AG20443 (cell line): ENCODE results near the gene ALDH16A1.

ENCODE experiments used
- DNase-seq: peaks from one replicate; pipeline ENCODE4 v3.0.0; 2012; ENCODE audit warnings: low spot score, mixed read lengths

ALDH16A1 gene

DNA sequence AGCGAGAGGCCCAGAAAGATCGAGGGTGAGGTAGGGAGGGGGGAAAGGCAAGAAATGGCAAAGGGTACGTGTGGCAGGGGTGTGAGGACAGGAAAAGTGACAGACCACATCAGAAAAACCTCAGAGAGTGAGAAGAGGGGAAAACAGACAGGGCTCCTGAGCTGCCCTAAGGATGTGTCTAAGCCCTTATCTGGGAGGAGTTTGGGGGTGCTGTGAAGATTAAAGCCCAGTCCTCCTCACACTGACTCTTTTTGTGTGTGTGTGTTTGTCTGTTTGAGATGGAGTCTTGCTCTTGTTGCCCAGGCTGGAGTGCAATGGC is 29.1 kb upstream of the ALDH16A1 start:
- no peak for DNase-seq

DNA sequence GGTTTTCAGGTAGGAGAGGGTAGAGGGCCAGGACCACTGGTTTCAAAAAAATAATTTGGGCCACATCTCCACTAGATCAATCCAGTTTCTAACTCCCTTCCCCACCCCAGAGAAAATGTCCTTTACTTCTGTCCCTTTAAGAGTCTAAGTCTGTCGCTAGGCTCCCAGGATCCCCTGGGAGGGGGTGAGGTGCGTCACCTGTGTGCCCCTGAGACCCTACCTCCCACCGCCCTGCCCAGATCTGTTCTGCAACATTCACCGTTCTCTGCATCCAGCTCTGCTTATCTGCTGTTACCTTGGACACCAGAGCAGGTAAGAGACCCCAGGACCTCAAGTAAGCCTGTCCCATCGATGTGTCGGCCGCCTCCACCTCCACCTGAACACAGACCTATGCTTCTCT is 27.8 kb upstream of the ALDH16A1 start, which contains the start of gene GFY:
GFY (plus strand) TSS at position 211 of the 400 bp plus-strand sequence. CDS start 1,043 bp downstream, outside the sequence.
- DNase-seq = no peak

DNA sequence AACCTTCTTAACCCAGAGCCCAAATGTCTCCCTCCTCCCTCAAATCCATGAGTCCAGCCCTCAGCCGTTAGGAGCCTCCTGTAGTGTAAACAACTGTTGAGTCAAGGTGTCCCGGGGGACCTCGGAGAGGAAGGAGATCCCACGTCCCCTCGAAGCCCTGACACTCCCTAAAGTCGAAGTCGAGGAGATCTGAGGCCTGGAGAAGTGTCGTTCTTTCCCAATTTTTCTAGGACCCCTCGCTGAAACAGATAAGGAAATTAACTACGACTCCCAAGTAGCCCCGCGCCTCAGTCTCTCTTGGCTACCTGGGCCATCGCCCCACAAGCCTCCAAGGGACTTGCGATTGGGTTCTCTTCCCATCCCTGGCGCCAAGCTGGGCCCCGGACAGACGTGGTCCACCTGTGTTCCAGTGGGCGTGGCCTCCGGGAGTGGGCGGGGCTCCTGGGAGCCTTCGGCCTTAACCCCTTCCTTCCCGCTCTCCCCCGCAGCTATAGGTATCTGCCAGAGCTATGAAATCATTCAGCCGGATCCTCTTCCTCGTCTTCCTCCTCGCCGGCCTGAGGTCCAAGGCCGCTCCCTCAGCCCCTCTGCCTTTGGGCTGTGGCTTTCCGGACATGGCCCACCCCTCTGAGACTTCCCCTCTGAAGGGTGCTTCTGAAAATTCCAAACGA is 27.0 kb upstream of the ALDH16A1 start:
- DNase-seq = no peak

DNA sequence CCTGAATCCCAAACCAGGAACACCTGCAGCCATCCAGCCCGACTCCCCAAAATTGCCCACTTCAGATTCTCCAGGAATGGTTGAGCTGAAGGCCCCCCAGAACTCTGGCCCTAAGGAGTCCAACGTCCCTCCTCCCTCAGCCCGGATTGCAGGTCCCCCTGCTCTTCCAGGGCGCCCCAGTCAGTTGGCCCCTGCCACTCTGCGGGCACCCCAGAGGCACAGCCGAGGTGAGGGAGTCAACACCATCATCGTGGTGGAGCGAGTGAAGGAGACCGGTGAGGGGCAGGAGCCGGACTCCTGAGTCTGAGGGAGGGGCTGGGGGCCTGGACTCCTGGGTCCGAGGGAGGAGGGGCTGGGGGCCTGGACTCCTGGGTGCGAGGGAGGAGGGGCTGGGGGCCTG is 25.7 kb upstream of the ALDH16A1 start:
- no peak for DNase-seq

DNA sequence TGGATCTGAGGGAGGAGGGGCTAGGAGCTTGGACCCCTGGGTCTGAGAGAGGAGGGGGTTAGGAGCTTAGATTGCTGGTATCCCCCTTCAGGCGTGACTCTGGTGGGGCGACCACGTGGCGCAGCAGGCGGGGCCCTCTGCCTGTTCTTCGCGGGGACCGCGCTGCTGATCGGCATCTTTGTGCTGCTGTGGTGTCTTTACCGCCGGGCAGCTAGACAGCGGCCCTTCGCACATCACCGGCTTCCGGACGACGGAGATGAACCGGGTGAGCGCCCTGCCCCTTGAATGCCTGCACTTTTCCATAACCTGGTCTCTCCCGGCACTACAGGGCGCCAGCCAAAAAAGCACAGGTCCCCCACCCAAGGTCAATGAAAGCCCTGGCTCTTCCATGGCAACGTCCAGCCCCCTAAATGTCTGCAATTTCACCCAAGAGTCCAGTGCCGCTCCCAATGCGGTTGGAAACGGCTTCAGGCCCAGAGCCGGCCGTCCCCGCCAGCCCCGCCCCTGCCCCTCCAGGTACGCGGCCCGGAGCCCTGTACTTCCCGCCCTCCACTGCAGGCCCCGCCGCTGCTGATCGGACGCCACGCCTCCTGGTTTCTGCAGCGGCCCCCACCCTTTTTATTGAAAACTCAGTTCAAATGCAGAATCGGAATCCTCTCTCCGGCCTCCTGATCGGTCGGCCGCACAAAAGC is 25.0 kb upstream of the ALDH16A1 start:
- DNase-seq = peak; percentile 59

DNA sequence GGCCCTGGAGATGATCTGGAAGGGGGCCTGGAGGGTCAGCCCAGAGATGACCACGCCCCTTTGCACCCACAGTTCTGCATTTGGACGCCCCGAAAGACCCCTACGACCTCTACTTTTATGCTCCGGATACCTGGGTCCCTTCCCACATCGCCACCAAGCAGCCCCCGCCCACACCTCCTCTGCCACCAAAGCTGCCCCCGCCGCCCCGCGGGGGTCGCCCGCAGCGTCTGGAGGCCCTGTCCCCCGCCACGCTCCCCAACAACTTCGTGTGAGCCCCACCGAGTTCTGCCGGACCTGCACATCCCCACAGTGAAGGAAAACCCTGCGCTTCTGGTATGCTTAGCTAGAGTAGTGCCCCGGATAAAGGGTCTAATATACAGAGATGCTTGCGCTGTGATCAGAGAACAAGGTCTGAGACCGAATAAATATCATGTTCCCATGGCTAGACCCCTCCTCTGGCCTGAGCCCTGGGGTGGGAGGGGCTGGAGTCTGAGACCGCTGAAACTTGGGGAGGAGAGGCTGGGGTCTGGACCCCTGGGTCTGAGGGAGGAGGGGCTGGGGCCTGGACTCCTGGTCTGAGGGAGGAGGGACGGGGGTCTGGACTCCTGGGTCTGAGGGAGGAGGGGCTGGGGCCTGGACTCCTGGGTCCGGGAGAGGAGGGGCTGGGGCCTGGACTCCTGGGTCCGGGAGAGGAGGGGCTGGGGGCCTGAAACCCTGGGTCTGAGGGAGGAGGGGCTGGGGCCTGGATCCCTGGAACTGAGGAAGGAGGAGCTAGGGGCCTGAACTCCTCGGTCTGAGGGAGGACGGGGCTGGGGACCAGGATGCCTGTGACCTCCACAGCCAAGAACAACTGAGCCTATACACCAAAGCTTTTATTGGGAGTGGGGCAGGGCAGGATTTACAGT is 24.2 kb upstream of the ALDH16A1 start:
- no peak for DNase-seq

DNA sequence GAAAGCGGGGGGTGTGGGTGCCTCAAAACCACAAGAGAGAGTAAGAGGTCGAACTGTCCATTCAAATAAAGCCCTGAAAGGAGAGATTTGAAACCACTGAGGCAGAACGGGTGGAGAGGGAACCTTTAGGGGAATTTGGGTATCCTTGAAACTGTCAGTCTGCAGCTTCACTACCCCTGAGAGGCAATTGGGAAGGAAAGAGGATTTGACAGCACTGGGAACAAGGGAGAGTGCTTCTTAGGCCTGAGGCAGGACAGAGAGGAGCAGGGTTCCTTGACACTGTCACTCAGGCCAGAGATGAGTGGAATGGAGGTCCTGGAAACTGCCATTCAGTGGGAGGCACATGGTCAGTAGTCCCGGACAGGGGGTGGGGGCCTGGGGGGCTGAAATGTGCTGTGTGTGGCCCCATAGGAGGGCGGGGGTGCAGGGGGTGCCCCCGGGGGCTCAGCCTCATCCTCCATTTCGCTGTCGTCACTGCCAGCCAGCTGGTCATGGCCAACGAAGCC is 22.8 kb upstream of the ALDH16A1 start:
- no peak for DNase-seq

DNA sequence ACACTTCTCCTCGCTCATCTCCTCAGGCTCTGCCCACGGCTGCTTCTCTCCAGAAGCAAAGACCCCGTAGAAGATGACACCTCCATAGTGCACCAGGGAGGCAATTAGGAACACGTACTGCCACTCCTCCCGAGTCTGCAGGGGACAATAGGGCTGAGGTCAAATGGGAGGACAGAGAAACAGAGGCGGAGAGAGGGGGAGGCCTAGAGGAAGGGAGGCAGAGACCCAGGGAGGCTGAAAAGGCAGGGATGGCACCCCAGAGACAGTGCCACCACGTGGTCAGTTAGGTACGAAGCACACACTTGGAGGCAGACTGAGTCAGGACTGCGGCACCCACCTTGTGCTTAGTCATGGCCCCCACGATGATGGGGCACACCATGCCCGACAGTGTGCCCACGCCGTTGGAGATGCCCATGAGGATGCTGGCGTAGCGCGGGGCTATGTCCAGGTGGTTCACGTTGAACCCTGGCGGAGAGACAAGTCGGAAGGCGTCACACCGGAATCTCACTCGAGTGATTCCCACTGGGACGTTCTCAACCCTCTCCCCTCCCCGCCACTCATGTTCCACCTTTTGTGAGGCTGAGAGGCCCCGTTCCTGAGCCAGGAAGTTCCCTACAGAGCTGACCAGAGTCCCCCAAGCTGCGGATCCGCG is 22.2 kb upstream of the ALDH16A1 start:
- DNase-seq = no peak

DNA sequence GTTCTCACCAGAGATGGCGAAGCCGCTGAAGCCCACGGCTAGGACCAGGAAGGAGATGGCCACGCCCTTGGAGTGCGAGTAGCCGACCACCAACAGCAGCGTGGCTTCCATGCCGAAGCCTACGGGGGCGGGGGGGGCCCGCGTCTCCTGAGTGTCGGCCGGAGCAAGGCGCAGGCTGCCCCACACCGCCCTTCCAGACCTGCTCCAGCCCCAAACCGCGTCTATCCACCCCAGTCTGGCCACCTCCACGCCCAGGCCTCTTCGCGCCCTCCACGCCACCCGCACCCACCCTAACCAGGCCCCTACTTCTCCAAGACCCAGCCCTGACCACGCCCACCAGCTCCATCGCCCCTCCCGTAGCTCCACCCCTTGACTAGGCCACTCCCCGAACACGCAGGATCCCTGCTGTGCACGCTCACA is 21.7 kb upstream of the ALDH16A1 start:
- DNase-seq = no peak

DNA sequence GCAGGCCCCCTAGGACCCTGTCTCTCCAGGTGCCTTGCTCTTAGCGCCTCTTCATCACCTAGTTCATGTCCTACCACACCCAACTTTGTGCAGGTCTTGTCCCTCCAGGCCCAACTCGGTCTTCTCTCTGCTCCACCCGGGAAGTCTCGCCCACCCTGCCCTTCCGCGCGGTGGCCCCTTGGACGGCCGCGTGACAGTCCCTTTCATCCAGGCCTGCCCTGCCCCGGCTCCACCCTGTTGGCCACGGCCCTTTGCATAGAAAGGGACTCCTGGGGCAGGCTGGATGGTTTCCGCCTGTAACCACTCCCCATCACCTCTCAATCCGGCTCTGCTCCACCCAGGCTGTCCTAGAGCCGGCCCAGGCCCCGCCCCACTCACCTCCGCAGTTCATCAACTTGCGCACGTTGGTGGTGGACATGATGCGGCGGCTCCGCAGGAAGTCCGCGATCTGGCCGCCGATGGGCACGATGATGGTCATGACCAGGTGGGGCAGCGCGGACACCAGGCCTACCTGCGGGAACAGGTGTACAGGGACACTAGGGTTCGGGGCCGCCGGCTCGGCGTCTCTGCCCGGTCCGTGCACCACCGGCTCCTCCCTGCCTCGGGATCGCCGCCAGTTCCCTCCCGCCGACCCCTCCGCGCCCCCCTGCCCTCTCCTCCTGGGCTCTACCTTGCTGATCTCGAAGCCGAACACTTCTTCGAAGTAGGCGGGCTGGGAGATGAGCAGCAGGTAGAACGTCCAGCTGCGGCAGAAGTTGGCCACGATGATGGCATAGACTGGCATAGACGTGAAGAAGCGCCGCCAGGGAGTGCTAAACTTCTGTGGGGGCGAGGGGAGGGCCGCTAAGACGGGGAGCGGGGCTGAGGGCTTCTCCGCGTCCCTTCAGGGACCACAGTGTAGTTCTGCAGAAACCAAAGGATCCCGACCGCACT is 20.6 kb upstream of the ALDH16A1 start:
- DNase-seq = no peak

DNA sequence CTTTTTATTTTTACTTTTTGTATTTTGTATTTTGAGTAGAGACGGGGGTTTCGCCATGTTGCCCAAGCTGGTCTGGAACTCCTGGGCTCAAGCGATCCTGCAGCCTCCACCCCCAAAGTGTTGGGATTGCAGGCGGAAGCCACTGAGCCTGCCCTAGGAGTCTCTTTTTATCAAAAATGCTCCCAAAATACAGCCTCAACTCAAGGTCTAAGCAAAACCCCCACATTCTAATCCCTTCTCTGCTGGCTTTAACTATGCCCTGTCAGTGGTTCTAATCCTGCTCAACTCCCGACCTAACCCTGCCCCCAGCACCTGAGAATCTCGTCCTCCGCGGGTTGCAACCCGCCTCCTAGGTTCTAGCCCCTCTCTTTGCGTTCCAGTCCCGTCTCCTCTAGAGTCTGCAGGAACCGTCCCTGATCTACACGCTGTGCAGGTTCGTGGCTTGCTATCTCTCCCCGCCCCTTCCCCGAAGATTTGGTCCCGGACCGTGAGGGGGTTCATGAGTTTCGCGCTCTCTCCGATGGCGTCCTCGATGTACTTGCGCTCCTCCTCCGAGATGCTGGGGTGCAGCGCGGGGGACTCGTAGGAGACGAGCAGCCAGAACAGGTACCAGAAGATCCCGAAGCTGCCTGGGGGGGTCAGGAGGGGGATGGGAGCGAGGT is 19.7 kb upstream of the ALDH16A1 start:
- DNase-seq = no peak

DNA sequence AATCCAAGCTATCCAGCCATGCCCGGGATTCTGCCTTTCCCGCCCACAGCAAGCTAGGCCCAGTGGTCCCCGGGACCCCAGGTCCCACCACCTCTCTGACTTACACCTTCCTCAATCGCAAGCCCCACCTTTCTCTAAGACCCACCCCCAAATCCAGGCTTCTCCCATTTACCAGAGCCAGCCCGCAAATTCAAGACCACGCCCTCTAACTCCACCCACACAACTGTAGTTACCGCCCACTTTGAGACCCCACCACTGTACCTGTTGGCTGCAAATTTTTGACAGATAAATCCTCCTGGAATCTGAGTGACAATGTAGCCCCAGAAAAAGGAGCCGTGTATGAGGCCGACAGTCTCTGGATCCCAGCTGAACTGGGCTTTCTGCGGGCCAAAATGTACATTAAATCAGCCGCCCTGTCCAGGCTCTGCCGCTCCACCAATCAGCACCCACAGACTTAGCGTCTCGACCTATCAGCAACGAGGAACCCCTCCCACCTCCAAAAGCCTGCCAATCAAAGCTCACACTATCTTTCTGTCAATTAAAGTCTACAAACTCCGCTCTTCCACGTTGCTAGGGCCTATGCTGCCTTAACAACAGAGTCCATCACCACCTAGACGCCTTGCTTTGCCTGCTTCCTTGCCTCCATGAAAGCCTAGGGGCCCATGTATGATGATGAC is 18.0 kb upstream of the ALDH16A1 start:
- no peak for DNase-seq

DNA sequence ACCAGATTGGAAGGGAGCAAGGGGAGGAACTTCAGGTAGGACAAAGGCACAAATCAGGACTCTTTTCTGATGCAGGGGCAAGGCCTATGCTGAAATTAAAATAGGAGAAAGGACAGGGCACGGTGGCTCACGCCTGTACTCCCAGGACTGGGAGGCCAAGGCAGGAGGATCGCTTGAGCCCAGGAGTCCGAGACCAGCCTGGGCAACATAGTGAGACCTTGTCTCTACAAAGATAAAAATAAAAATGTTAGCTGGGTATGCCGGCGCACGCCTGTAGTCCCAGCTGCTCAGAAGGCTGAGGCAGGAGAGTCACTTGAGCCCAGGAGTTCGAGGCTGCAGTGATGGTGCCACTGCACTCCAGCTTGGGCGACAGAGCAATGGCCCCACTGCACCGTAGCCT is 17.4 kb upstream of the ALDH16A1 start:
- no peak for DNase-seq

DNA sequence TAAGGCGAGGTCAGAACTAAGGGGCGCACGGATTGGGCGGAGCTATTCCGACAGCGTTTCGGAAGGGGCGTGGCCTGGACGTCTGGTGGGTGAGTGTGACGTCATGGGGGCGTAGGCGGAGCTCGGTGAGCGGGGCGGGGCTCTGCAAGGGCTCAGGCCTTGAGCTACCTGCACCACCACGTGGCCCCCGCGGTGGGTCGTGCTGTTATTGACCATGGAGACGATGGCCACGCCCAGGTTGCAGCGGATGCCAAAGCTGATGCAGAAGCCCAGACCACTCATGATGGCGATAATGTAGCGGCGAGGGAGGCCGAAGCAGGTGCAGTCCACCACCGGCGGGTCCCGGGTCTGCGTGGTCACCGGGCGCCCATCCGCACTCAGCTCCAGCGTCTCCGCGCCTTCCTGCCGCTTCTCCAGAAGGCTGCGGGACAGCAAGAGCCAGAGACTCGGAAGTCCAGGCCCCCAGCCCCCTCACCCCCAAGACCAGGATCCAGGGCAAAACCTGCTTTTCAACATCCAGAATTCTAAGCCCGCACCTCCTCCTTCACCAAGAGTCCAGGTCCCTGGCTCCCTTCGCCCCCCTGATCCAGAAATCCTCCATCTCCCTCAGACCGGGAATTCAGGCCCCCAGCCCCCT is 16.5 kb upstream of the ALDH16A1 start:
- DNase-seq = no peak

DNA sequence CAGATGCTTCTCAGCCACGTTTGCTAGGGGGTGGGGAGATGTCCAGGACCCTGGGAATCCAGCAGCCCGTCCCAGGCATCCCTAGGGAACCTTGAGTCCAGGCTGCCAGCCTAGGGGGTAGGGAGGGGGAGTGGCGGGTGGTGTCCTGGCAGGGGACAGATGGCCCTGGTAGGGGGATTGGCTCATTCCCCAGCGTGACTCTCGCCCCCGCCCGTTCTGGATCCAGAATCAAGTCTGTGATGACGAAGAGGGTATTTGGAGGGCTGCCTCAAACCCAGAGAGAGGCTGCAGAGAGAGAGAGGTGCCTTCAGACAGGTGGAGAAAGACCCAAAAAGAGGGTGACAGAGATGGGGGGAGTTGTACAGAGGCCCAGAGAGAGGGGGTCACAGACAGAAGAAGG is 15.8 kb upstream of the ALDH16A1 start:
- DNase-seq = no peak

DNA sequence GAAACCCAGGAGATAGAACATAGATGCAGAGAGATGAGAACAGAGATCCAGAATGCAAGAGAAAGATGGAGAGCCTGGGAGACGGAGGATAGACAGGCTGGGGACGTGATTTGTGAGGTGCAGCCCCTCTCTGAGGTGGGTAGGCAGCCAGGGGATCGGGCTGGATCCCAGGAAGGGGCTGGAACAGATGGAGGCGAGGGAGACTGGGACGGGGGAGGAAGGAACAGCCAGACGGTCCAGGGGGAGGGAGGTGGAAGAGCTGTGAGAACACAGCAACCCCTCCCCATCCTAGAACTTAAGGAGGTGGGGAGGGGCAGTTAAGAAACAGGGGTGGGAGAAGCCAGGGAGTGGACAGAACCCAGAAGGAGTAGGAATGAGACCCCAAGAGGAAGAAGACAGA is 14.8 kb upstream of the ALDH16A1 start:
- DNase-seq = no peak

DNA sequence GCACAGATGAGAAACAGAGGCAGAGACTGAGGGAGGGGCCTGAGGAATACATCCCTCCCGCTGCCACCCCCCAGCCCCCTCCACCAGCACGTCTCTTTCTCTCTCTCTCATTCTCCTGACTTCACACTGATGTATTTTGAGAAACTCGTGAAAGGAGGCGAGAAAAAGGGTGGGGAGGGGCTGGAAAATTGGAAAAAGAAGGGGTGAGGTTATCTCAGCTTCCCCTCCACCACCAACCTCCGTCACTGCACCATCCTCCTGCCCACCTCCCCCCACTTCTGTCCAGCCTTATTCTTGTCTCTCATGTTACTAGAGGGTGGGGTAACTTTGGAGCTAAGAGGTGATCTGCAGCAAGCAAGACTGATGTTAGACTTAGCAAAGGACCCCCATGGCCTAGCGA is 13.2 kb upstream of the ALDH16A1 start:
- no peak for DNase-seq

DNA sequence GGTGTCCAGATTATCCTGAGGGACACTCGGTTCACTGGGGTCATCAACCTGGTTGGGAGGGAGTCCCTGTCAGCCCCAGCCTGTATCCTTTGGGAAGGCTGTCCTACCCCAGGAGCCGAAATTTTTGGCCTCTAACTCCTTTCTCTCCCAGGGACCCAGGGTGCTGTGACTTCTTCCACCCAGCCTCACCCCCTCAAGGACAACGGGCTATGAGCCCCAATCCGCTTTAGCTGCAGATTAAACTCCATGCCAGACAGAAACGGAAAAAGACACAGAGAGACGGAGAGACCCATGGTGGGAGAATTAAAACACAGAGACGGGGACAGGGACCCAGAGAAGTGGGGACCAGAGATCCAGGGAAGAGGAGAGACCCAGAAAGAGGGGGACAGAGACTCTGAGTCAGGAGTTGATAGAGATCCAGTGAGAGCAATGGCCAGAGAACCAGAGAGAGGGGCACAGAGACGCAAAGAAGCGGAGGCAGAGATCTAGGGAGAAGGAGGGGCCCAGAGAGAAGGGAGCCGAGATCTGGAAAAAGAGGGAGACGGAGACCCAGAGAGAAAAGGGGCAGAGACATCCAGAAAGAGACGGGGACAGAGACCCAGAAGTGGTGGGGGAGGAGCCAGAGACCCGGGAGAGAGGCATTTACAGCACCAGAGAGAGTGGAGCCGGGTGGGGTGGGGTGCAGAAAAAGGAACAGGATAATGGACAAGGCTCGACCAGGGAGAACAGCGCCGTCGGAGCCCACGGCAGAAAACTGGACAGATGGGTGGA is 12.4 kb upstream of the ALDH16A1 start:
- no peak for DNase-seq
